ENCODE data around the gene CLDN15.

- TF ChIP-seq EZH2 (IDR thresholded peaks at IDR 0.05; ENCODE audit: low read length) (no peak), CTCF (optimal IDR thresholded peaks at IDR 0.05 in 1 of 3, IDR thresholded peaks at IDR 0.05 in 1 of 3, conservative IDR thresholded peaks at IDR 0.05 in 1 of 3; ENCODE audit: extremely low read depth in 1 of 3, insufficient read depth in 2 of 3, low read length in 3 of 3) (no peak)
Measured at GRCh38 chr7:101186844-101187428, 50.7 kb downstream of the CLDN15 start.

Data from keratinocyte (primary cell).